LHCN-M2 (cell line): ENCODE results near the gene LMTK3. TPM values are rescaled to one million over a fixed set of nuclear protein-coding genes. Genes with fewer than 3 reads are reported as not detected.
A peak's percentile ranks its signal among the peaks of the same experiment; 100 is the strongest.

Experiments used
- DNase-seq: peaks from one replicate; pipeline ENCODE4 v3.0.0-alpha.2; 2012; ENCODE audit warnings: low read depth
- total RNA-seq: library from RNA; depleted of rRNA; stranded (reverse); fragments of >200 nt; gene quantifications from 2 replicates; pipeline ENCODE4 v1.2.3, GENCODE V29; 2014; rRNA removed

Gene LMTK3
- total RNA-seq, 1 experiment from 2014 or later = 0.06 TPM

- peak; percentile 95 for DNase-seq
These were observed 65.8 kb downstream of the LMTK3 start, which contains the start of gene GRWD1 for GRCh38 chr19:48445606-48446481. TSS of gene GRWD1 (plus strand) at chr19:48445983. CDS start at chr19:48446006, 23 bp downstream.

- peak; percentile 91 for DNase-seq
These were observed 66.4 kb downstream of the LMTK3 start for GRCh38 chr19:48445256-48445605.

- DNase-seq = peak; percentile 7
These were observed 66.8 kb downstream of the LMTK3 start for GRCh38 chr19:48444936-48445200.

GRCh38 chr19:48444129-48444935 is 67.3 kb downstream of the LMTK3 start:
- DNase-seq = no peak

- no peak for DNase-seq
These were observed 67.9 kb downstream of the LMTK3 start for GRCh38 chr19:48443731-48444128.

GRCh38 chr19:48443256-48443655 is 68.4 kb downstream of the LMTK3 start:
- DNase-seq = no peak

GRCh38 chr19:48442116-48443035 is 69.3 kb downstream of the LMTK3 start:
- DNase-seq = no peak

- no peak for DNase-seq
These were observed 70.1 kb downstream of the LMTK3 start for GRCh38 chr19:48441360-48442050.

- DNase-seq = no peak
These were observed 75.0 kb downstream of the LMTK3 start for GRCh38 chr19:48436586-48436985.

Other genes with a start within 250 kb of the LMTK3 start
- 0.13 TPM in 1 of 2 replicates, not detected in the other for gene ZNF114, start 241.8 kb downstream of the LMTK3 start, total RNA-seq
- 184 and 258 TPM in 2 replicates for gene EMP3, start 186.3 kb downstream of the LMTK3 start, total RNA-seq
- gene TMEM143, start 147.9 kb downstream of the LMTK3 start, total RNA-seq = 7.3 and 7.6 TPM in 2 replicates
- not detected in 2 replicates for gene SYNGR4, start 147.5 kb downstream of the LMTK3 start, total RNA-seq
- gene KDELR1, start 120.3 kb downstream of the LMTK3 start, total RNA-seq = 115 and 121 TPM in 2 replicates
- gene GRIN2D, start 118.2 kb downstream of the LMTK3 start, total RNA-seq = not detected in 2 replicates
- 66.9 and 70.5 TPM in 2 replicates for gene GRWD1, start 65.9 kb downstream of the LMTK3 start, total RNA-seq
- 0.52 and 0.71 TPM in 2 replicates for gene KCNJ14, start 56.3 kb downstream of the LMTK3 start, total RNA-seq
- 37.7 and 61.0 TPM in 2 replicates for gene CYTH2, start 42.5 kb downstream of the LMTK3 start, total RNA-seq
- gene SULT2B1, start 40.3 kb upstream of the LMTK3 start, total RNA-seq = not detected in 2 replicates
- gene SPACA4, start 94.9 kb upstream of the LMTK3 start, total RNA-seq = not detected in 2 replicates
- not detected in 2 replicates for gene FAM83E, start 103.2 kb upstream of the LMTK3 start, total RNA-seq
- gene RPL18, start 107.3 kb upstream of the LMTK3 start, total RNA-seq = 1,651 and 2,205 TPM in 2 replicates
- 13.3 and 16.2 TPM in 2 replicates for gene SPHK2, start 107.7 kb upstream of the LMTK3 start, total RNA-seq
- gene DBP, start 125.5 kb upstream of the LMTK3 start, total RNA-seq = 2.9 and 4.8 TPM in 2 replicates
- gene CA11, start 134.4 kb upstream of the LMTK3 start, total RNA-seq = 0.83 and 2.4 TPM in 2 replicates
- gene NTN5, start 161.2 kb upstream of the LMTK3 start, total RNA-seq = not detected in 2 replicates
- gene FUT2, start 184.1 kb upstream of the LMTK3 start, total RNA-seq = not detected in 2 replicates
- gene MAMSTR, start 207.9 kb upstream of the LMTK3 start, total RNA-seq = 2.4 and 3.5 TPM in 2 replicates
- gene RASIP1, start 228.8 kb upstream of the LMTK3 start, total RNA-seq = 0.11 and 0.26 TPM in 2 replicates
- not detected in 2 replicates for gene IZUMO1, start 235.1 kb upstream of the LMTK3 start, total RNA-seq
- not detected in 2 replicates for gene FUT1, start 240.8 kb upstream of the LMTK3 start, total RNA-seq
- gene FGF21, start 243.7 kb upstream of the LMTK3 start, total RNA-seq = not detected in 2 replicates